ENCODE data around the gene DGKI. TPM values are rescaled to one million over a fixed set of nuclear protein-coding genes. Genes with fewer than 3 reads are reported as not detected.

The DGKI gene
- total RNA-seq, 4 donors from 2014 or later: 0.66 to 2.9 (median 1.7) TPM

DNA sequence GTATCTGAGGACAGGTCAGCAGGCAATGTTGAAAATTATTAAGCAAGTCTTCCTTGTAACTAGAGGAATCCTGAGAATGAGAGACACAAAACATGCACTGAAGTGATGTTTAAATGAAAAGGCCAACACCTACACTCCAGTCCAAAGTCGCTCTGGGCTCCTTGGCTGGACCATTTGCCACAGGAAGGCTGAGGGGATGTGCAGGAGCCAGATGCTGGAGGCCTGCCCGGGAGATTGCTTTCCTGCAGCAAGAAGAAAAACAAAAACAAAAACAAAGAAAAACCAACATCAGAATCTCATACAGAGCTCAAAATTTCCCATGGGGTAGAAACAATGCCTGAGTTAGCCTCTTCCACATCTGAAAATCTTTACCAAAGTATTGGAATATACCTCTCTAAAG lies 157.0 kb downstream of the DGKI start:
- intact Hi-C loops (cut with DNase I): no loop called here
- Histone ChIP-seq H3K27ac (replicated peaks in 1 of 4) (no peak overlapping the region), H3K4me3 (no peak overlapping the region), H3K9me3 (no peaks in the 10 kb centered on the region), H3K27me3 (no peaks in the 10 kb centered on the region), H3K36me3 (no peaks in the 10 kb centered on the region), H3K4me1 (no peaks in the 10 kb centered on the region)
- 54% methylated on average over 2 of the region's 2 CpGs for WGBS
- TF ChIP-seq POLR2A (IDR thresholded peaks at IDR 0.05; ENCODE audit: low read depth) (no peak), EP300 (IDR thresholded peaks at IDR 0.05) (no peak), POLR2AphosphoS5 (IDR thresholded peaks at IDR 0.05) (no peak)
- TF ChIP-seq, protein P1, sequence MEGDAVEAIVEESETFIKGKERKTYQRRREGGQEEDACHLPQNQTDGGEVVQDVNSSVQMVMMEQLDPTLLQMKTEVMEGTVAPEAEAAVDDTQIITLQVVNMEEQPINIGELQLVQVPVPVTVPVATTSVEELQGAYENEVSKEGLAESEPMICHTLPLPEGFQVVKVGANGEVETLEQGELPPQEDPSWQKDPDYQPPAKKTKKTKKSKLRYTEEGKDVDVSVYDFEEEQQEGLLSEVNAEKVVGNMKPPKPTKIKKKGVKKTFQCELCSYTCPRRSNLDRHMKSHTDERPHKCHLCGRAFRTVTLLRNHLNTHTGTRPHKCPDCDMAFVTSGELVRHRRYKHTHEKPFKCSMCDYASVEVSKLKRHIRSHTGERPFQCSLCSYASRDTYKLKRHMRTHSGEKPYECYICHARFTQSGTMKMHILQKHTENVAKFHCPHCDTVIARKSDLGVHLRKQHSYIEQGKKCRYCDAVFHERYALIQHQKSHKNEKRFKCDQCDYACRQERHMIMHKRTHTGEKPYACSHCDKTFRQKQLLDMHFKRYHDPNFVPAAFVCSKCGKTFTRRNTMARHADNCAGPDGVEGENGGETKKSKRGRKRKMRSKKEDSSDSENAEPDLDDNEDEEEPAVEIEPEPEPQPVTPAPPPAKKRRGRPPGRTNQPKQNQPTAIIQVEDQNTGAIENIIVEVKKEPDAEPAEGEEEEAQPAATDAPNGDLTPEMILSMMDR (IDR thresholded peaks at IDR 0.05): no peak
- no peak for DNase-seq (ENCODE audit: extremely low spot score)

DNA sequence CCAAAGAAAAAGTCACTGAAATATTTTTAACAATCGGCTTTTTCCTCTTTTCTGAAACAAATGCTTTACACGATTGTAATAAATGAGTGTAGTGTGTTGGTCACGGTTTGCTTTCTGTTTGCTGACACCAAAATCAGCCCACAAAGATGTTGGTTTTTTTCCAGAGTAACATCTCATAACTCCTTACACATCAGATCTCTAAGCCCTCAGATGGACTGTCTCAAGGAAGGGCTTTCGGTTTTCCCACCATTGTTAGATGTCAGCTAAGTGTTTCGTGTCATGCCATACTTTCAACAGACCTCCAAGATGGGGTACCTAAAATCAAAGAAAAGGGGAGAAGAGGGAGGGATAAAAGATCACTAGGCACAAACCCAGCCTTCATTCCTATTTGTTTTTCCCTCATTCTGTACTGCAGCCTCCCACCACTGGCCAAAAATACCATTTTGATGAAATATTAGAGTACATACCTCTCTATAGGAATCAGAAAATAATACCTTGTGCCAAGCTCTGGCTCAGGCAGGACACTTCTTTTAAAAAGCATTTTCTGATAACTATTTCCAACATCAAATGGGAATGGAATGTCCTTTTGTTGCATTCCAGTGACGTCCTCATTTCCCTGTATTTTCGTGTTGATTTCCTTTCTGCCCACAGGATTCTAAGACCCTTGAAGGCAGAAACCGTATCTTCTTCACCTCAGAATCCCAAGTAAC lies 159.1 kb downstream of the DGKI start:
- Histone ChIP-seq H3K27ac (replicated peaks in 1 of 4) (no peak overlapping the region), H3K27me3 (no peaks in the 10 kb centered on the region), H3K36me3 (no peaks in the 10 kb centered on the region), H3K4me3 (no peak overlapping the region), H3K4me1 (no peaks in the 10 kb centered on the region), H3K9me3 (no peaks in the 10 kb centered on the region)
- WGBS: 72% methylated on average over 8 of the region's 8 CpGs
- TF ChIP-seq EP300 (IDR thresholded peaks at IDR 0.05) (no peak), POLR2AphosphoS5 (IDR thresholded peaks at IDR 0.05) (no peak), POLR2A (IDR thresholded peaks at IDR 0.05; ENCODE audit: low read depth) (no peak)
- TF ChIP-seq, protein P1 (IDR thresholded peaks at IDR 0.05): no peak
- intact Hi-C loops (cut with DNase I): no loop called here
- DNase-seq (ENCODE audit: extremely low spot score): no peak

GRCh38 chr7:137685433-137686164 lies 161.2 kb downstream of the DGKI start:
- WGBS: 71% methylated on average over 3 of the region's 3 CpGs
- H3K27me3 ChIP-seq: no peaks in the 10 kb centered on the region
- no peak overlapping the region for H3K27ac ChIP-seq (replicated peaks in 1 of 4)
- DNase-seq (ENCODE audit: extremely low spot score): no peak
- TF ChIP-seq EP300 (IDR thresholded peaks at IDR 0.05) (no peak), POLR2A (IDR thresholded peaks at IDR 0.05; ENCODE audit: low read depth) (no peak), POLR2AphosphoS5 (IDR thresholded peaks at IDR 0.05) (no peak)
- TF ChIP-seq, protein P1 (IDR thresholded peaks at IDR 0.05): no peak
- intact Hi-C loops (cut with DNase I): no loop called here
- no peaks in the 10 kb centered on the region for H3K36me3 ChIP-seq
- no peaks in the 10 kb centered on the region for H3K4me1 ChIP-seq
- no peaks in the 10 kb centered on the region for H3K9me3 ChIP-seq
- no peak overlapping the region for H3K4me3 ChIP-seq

GRCh38 chr7:137684776-137685175 lies 162.0 kb downstream of the DGKI start:
- no peaks in the 10 kb centered on the region for H3K4me1 ChIP-seq
- no peak for DNase-seq (ENCODE audit: extremely low spot score)
- H3K36me3 ChIP-seq: no peaks in the 10 kb centered on the region
- intact Hi-C loops (cut with DNase I): no loop called here
- no peaks in the 10 kb centered on the region for H3K9me3 ChIP-seq
- H3K27ac ChIP-seq (replicated peaks in 1 of 4): no peak overlapping the region
- H3K4me3 ChIP-seq: no peak overlapping the region
- TF ChIP-seq EP300 (IDR thresholded peaks at IDR 0.05) (no peak), POLR2A (IDR thresholded peaks at IDR 0.05; ENCODE audit: low read depth) (no peak), POLR2AphosphoS5 (IDR thresholded peaks at IDR 0.05) (no peak)
- TF ChIP-seq, protein P1 (IDR thresholded peaks at IDR 0.05): no peak
- WGBS: 86% methylated on average over 8 of the region's 8 CpGs
- no peaks in the 10 kb centered on the region for H3K27me3 ChIP-seq
